IMR-90 (cell line): ENCODE measurements around the gene USF1. TPM values are rescaled to one million over a fixed set of nuclear protein-coding genes. Genes with fewer than 3 reads are reported as not detected.
"Not testable (repeated sequence)": the region's sequence is repeated elsewhere in the genome, so short reads cannot be mapped to it uniquely, and the experiment has no call there.

ENCODE experiments used
- ATAC-seq: fragments of 200-7000 bp; cut with Tn5 transposase; 2 replicates; pipeline ENCODE4 v1.9.1; 2020; ENCODE audit warnings: low read depth, mild to moderate bottlenecking, moderate library complexity
- BruUV-seq: library from RNA; stranded (reverse); fragments of 400-500 nt; replicated peaks from 2 replicates; lab custom pipeline; 2021; lab: Mats Ljungman, UMichigan
- CTCF ChIA-PET: fragments of 300-600 bp; formaldehyde crosslinking; extraction: SDS; loops from one replicate; lab custom pipeline; 2021; ENCODE audit warnings: antibody characterized with exemption; lab: Yijun Ruan, JAX
- POLR2A ChIA-PET: fragments of 300-600 bp; sonication (Branson Sonifier 250); formaldehyde crosslinking; loops from one replicate; lab custom pipeline; 2022; ENCODE audit warnings: antibody characterized with exemption; ENCODE audit not compliant: unreplicated experiment; lab: Charles Lee
- DNase-seq: peaks from one replicate; pipeline ENCODE4 v3.0.0; 2013
- H2AFZ ChIP-seq: replicated peaks from 2 replicates; pipeline ENCODE3; 2013; ENCODE audit warnings: low read length, mild to moderate bottlenecking; ENCODE audit not compliant: poor library complexity
- H2AK5ac ChIP-seq: 2 replicates; pipeline ENCODE4 v1.6.1; 2013; ENCODE audit warnings: low read depth, low read length, inconsistent platforms
- H2AK9ac ChIP-seq: replicated peaks from 2 replicates; pipeline ENCODE3; 2013; ENCODE audit warnings: mild to moderate bottlenecking, low read depth, low read length, moderate library complexity; ENCODE audit not compliant: poor library complexity
- H2BK120ac ChIP-seq: 2 replicates; pipeline ENCODE4 v1.6.1; 2013; ENCODE audit warnings: low read depth, low read length, inconsistent platforms
- H2BK15ac ChIP-seq: 3 replicates; pipeline ENCODE4 v1.6.1; 2013; ENCODE audit warnings: low read depth, low read length, inconsistent platforms
- H2BK20ac ChIP-seq: 2 replicates; pipeline ENCODE4 v1.6.1; 2013; ENCODE audit warnings: low read depth, mild to moderate bottlenecking, inconsistent platforms, low read length, moderate library complexity
- H2BK5ac ChIP-seq: 2 replicates; pipeline ENCODE4 v1.6.1; 2013; ENCODE audit warnings: mild to moderate bottlenecking, low read depth, low read length, inconsistent platforms; ENCODE audit not compliant: poor library complexity, severe bottlenecking
- H3K14ac ChIP-seq: replicated peaks from 2 replicates; pipeline ENCODE4 v1.6.1; 2013; ENCODE audit warnings: low read depth, low read length, inconsistent platforms
- H3K18ac ChIP-seq: 2 replicates; pipeline ENCODE4 v1.6.1; 2013; ENCODE audit warnings: low read depth, low read length, control low read depth
- H3K23ac ChIP-seq: 2 replicates; pipeline ENCODE4 v1.6.1; 2013; ENCODE audit warnings: low read depth, low read length, inconsistent platforms
- H3K27ac ChIP-seq: 2 replicates; pipeline ENCODE4 v1.5.1; 2013; ENCODE audit warnings: mild to moderate bottlenecking, control low read depth, low read length; ENCODE audit not compliant: insufficient read depth
- H3K27me3 ChIP-seq: 2 replicates; pipeline ENCODE4 v1.6.1; 2013; ENCODE audit warnings: low read length; ENCODE audit not compliant: control insufficient read depth, insufficient read depth
- H3K36me3 ChIP-seq: 2 replicates; pipeline ENCODE4 v1.6.1; 2013; ENCODE audit warnings: low read length, mixed read lengths; ENCODE audit not compliant: control insufficient read depth, insufficient read depth
- H3K4ac ChIP-seq: 2 replicates; pipeline ENCODE4 v1.6.1; 2013; ENCODE audit warnings: low read depth, low read length, inconsistent platforms
- H3K4me1 ChIP-seq: 2 replicates; pipeline ENCODE4 v1.6.1; 2013; ENCODE audit warnings: low read length, mixed read lengths; ENCODE audit not compliant: control insufficient read depth, insufficient read depth
- H3K4me2 ChIP-seq: 2 replicates; pipeline ENCODE4 v1.6.1; 2013; ENCODE audit warnings: low read depth, mild to moderate bottlenecking, control low read depth, low read length, moderate library complexity
- H3K4me3 ChIP-seq: 2 replicates; pipeline ENCODE4 v1.5.1; 2013; ENCODE audit warnings: low read depth, mild to moderate bottlenecking, control low read depth, low read length, moderate library complexity; ENCODE audit not compliant: insufficient read depth
- H3K56ac ChIP-seq: 2 replicates; pipeline ENCODE4 v1.6.1; 2013; ENCODE audit warnings: low read length, inconsistent platforms; ENCODE audit not compliant: insufficient read depth; ENCODE audit errors: extremely low read depth
- H3K79me1 ChIP-seq, 2 experiments: 2 replicates each; pipeline ENCODE4 v1.6.1; 2013; ENCODE audit warnings: low read length in 2 of 2, inconsistent platforms in 1 of 2, low read depth in 1 of 2
- H3K9ac ChIP-seq: 2 replicates; pipeline ENCODE4 v1.6.1; 2013; ENCODE audit warnings: low read depth, low read length, control low read depth
- H3K9me1 ChIP-seq: 2 replicates; pipeline ENCODE4 v1.6.1; 2013; ENCODE audit warnings: low read length, inconsistent platforms; ENCODE audit not compliant: insufficient read depth
- H3K9me3 ChIP-seq: 2 replicates; pipeline ENCODE4 v1.6.1; 2013; ENCODE audit warnings: low read length; ENCODE audit not compliant: control insufficient read depth, insufficient read depth
- H4K20me1 ChIP-seq: 2 replicates; pipeline ENCODE4 v1.6.1; 2013; ENCODE audit warnings: low read length, inconsistent platforms; ENCODE audit not compliant: insufficient read depth
- H4K5ac ChIP-seq: 2 replicates; pipeline ENCODE4 v1.6.1; 2013; ENCODE audit warnings: mild to moderate bottlenecking, low read depth, low read length, control low read depth
- H4K8ac ChIP-seq, 2 experiments: 2 replicates each; pipeline ENCODE4 v1.6.1; 2013; ENCODE audit warnings: low read depth in 2 of 2, low read length in 2 of 2, control low read depth in 1 of 2, inconsistent platforms in 1 of 2
- H4K91ac ChIP-seq: 2 replicates; pipeline ENCODE4 v1.6.1; 2013; ENCODE audit warnings: low read depth, low read length, inconsistent platforms; ENCODE audit not compliant: insufficient read depth
- WGBS, 2 experiments: methylation state at CpG; one replicate each; pipeline versions ENCODE4 v1.1.5 to v1.1.7; 2013; ENCODE audit warnings: missing lambda C conversion rate in 2 of 2; ENCODE audit not compliant: insufficient read length in 1 of 2; ENCODE audit errors: extremely low coverage in 2 of 2; 5-methylcytosine and 5-hydroxymethylcytosine counted together
- dilution Hi-C: fragments of 300-500 bp; cut with HindIII; formaldehyde crosslinking; loops from one replicate; pipeline ENCODE4 v1.14.3; 2018; ENCODE audit warnings: low sequenced_read_pairs; ENCODE audit not compliant: unreplicated experiment
- in situ Hi-C: fragments of 300-500 bp; cut with MboI; formaldehyde crosslinking; loops from 3 replicates; pipeline ENCODE4 v1.14.3; 2019; ENCODE audit warnings: low sequenced_read_pairs, inconsistent platforms, mixed read lengths
- intact Hi-C: fragments of 100-400 bp; cut with micrococcal nuclease; formaldehyde crosslinking; loops from 2 replicates; pipeline ENCODE4 v1.10.0; 2022
- microRNA-seq, 2 experiments: library from miRNA; stranded (forward) in 1 of 2; unstranded in 1 of 2; fragments of 10-50 nt in 1 of 2; fragments of <30 nt in 1 of 2; gene quantifications in 1 of 2; microRNA quantifications in 1 of 2; one replicate each; pipeline versions ENCODE3 to v1.1.0; 2013 to 2020; ENCODE audit not compliant: insufficient read depth in 1 of 2, insufficient read length in 1 of 2, unreplicated experiment in 1 of 2
- polyA plus RNA-seq, 3 experiments: library from polyadenylated mRNA; depleted of rRNA; stranded (reverse); fragments of >200 nt; gene quantifications; 2 replicates each; pipeline ENCODE4 v1.2.3, GENCODE V29; 2012; ENCODE audit warnings: low replicate concordance in 1 of 3
- small RNA-seq, 5 experiments: library from RNA; depleted of rRNA; stranded (forward); fragments of <200 nt; gene quantifications; one replicate each; pipeline ENCODE3, GENCODE V24; 2012
- total RNA-seq: library from RNA; depleted of rRNA; stranded (reverse); fragments of >200 nt; gene quantifications from 2 replicates; pipeline ENCODE4 v1.2.3, GENCODE V29; 2012; rRNA removed

The USF1 gene
- total and polyA plus RNA-seq, 2 of the 4 experiments (the other 2 are of a cell fraction), result 37.1 to 78.9 TPM

GRCh38 chr1:160992036-160992435, 53.7 kb downstream of the USF1 start:
- CTCF ChIA-PET, H4K20me1 ChIP-seq, H3K14ac ChIP-seq, H2AFZ ChIP-seq, H3K36me3 ChIP-seq, H3K9me3 ChIP-seq, H3K9ac ChIP-seq, H4K8ac ChIP-seq, DNase-seq, BruUV-seq, H3K4me1 ChIP-seq, H2BK15ac ChIP-seq, H4K5ac ChIP-seq, H2BK120ac ChIP-seq, H3K4ac ChIP-seq, in situ Hi-C loops, H2AK9ac ChIP-seq, ATAC-seq, H3K79me1 ChIP-seq, POLR2A ChIA-PET, H3K27me3 ChIP-seq, H3K4me2 ChIP-seq, H3K18ac ChIP-seq, H3K56ac ChIP-seq, H3K4me3 ChIP-seq, H3K27ac ChIP-seq, dilution Hi-C loops, H3K23ac ChIP-seq, H2BK20ac ChIP-seq, H4K91ac ChIP-seq, H2AK5ac ChIP-seq, H2BK5ac ChIP-seq, H3K9me1 ChIP-seq: not testable (repeated sequence)
- intact Hi-C loops, result loop anchor here (2.0 kb wide), 1 partner anchor 265 kb away; no protein-coding TSS in a partner anchor
- WGBS, 2 experiments, result 60% methylated on average over 1 of the region's 4 CpGs; no CpG with 5 or more reads in 1 of the 2 experiments

Small RNA genes within 50 kb of the gene (microRNA-seq; reads per million reads assigned to microRNA genes)
- gene AL591806.2 (ENCODE audit: insufficient read depth, insufficient read length), result not detected

Small RNA genes within 50 kb of the gene (small RNA-seq; reads per million reads assigned to genes)
- gene AL591806.2, result 0 reads per million in 5 experiments

Other genes with a start within 250 kb of the USF1 start
- gene LY9, start 249.8 kb downstream of the USF1 start, total RNA-seq, result not detected in 2 replicates
- not detected in 2 replicates for gene LY9, start 249.8 kb downstream of the USF1 start, polyA plus RNA-seq (2012; rRNA removed)
- gene CD244, start 183.1 kb downstream of the USF1 start, total RNA-seq, result not detected in 2 replicates
- gene CD244, start 183.1 kb downstream of the USF1 start, polyA plus RNA-seq (2012; rRNA removed), result not detected in 2 replicates
- gene ITLN1, start 160.8 kb downstream of the USF1 start, total RNA-seq, result not detected in 2 replicates
- gene ITLN1, start 160.8 kb downstream of the USF1 start, polyA plus RNA-seq (2012; rRNA removed), result not detected in 2 replicates
- not detected in 2 replicates for gene ITLN2, start 91.2 kb downstream of the USF1 start, total RNA-seq
- not detected in 2 replicates for gene ITLN2, start 91.2 kb downstream of the USF1 start, polyA plus RNA-seq (2012; rRNA removed)
- gene F11R, start 24.8 kb downstream of the USF1 start, total RNA-seq, result 0.83 and 2.2 TPM in 2 replicates
- 0.47 and 0.79 TPM in 2 replicates for gene F11R, start 24.8 kb downstream of the USF1 start, polyA plus RNA-seq (2012; rRNA removed)
- gene TSTD1, start 7.0 kb downstream of the USF1 start, total RNA-seq, result not detected in 2 replicates
- gene TSTD1, start 7.0 kb downstream of the USF1 start, polyA plus RNA-seq (2012; rRNA removed), result 0.21 TPM in 1 of 2 replicates, not detected in the other
- gene ARHGAP30, start 23.9 kb upstream of the USF1 start, total RNA-seq, result not detected in 2 replicates
- 0.02 and 0.03 TPM in 2 replicates for gene ARHGAP30, start 23.9 kb upstream of the USF1 start, polyA plus RNA-seq (2012; rRNA removed)
- gene NECTIN4, start 43.6 kb upstream of the USF1 start, total RNA-seq, result under 0.01 and 0.18 TPM in 2 replicates
- gene NECTIN4, start 43.6 kb upstream of the USF1 start, polyA plus RNA-seq (2012; rRNA removed), result 0.13 and 0.24 TPM in 2 replicates
- 0.18 TPM in 1 of 2 replicates, not detected in the other for gene KLHDC9, start 52.4 kb upstream of the USF1 start, total RNA-seq
- 0.70 and 1.1 TPM in 2 replicates for gene KLHDC9, start 52.4 kb upstream of the USF1 start, polyA plus RNA-seq (2012; rRNA removed)
- 62.4 and 166 TPM in 2 replicates for gene PFDN2, start 72.1 kb upstream of the USF1 start, total RNA-seq
- 179 and 180 TPM in 2 replicates for gene PFDN2, start 72.1 kb upstream of the USF1 start, polyA plus RNA-seq (2012; rRNA removed)
- gene NIT1, start 72.1 kb upstream of the USF1 start, total RNA-seq, result 22.8 TPM in 2 replicates
- gene NIT1, start 72.1 kb upstream of the USF1 start, polyA plus RNA-seq (2012; rRNA removed), result 33.2 and 33.6 TPM in 2 replicates
- gene DEDD, start 86.7 kb upstream of the USF1 start, total RNA-seq, result 35.3 and 47.9 TPM in 2 replicates
- gene DEDD, start 86.7 kb upstream of the USF1 start, polyA plus RNA-seq (2012; rRNA removed), result 40.2 and 47.1 TPM in 2 replicates
- gene UFC1, start 108.0 kb upstream of the USF1 start, total RNA-seq, result 134 and 137 TPM in 2 replicates
- 113 and 140 TPM in 2 replicates for gene UFC1, start 108.0 kb upstream of the USF1 start, polyA plus RNA-seq (2012; rRNA removed)
- gene USP21, start 113.5 kb upstream of the USF1 start, total RNA-seq, result 3.3 and 6.3 TPM in 2 replicates
- gene USP21, start 113.5 kb upstream of the USF1 start, polyA plus RNA-seq (2012; rRNA removed), result 23.8 and 24.7 TPM in 2 replicates
- gene PPOX, start 120.4 kb upstream of the USF1 start, total RNA-seq, result 6.1 TPM in 2 replicates
- 14.3 and 14.8 TPM in 2 replicates for gene PPOX, start 120.4 kb upstream of the USF1 start, polyA plus RNA-seq (2012; rRNA removed)
- 11.4 and 19.9 TPM in 2 replicates for gene B4GALT3, start 131.5 kb upstream of the USF1 start, total RNA-seq
- 36.0 and 41.5 TPM in 2 replicates for gene B4GALT3, start 131.5 kb upstream of the USF1 start, polyA plus RNA-seq (2012; rRNA removed)
- 0.28 and 0.72 TPM in 2 replicates for gene ADAMTS4, start 153.1 kb upstream of the USF1 start, total RNA-seq
- 0.39 and 0.40 TPM in 2 replicates for gene ADAMTS4, start 153.1 kb upstream of the USF1 start, polyA plus RNA-seq (2012; rRNA removed)
- gene NDUFS2, start 156.4 kb upstream of the USF1 start, total RNA-seq, result 85.5 and 122 TPM in 2 replicates
- gene NDUFS2, start 156.4 kb upstream of the USF1 start, polyA plus RNA-seq (2012; rRNA removed), result 101 and 103 TPM in 2 replicates
- not detected in 2 replicates for gene FCER1G, start 169.3 kb upstream of the USF1 start, total RNA-seq
- gene FCER1G, start 169.3 kb upstream of the USF1 start, polyA plus RNA-seq (2012; rRNA removed), result 0.44 and 0.57 TPM in 2 replicates
- not detected in 2 replicates for gene APOA2, start 177.7 kb upstream of the USF1 start, total RNA-seq
- not detected in 2 replicates for gene APOA2, start 177.7 kb upstream of the USF1 start, polyA plus RNA-seq (2012; rRNA removed)
- 11.4 and 12.5 TPM in 2 replicates for gene TOMM40L, start 180.1 kb upstream of the USF1 start, total RNA-seq
- 7.7 and 7.9 TPM in 2 replicates for gene TOMM40L, start 180.1 kb upstream of the USF1 start, polyA plus RNA-seq (2012; rRNA removed)
- not detected in 2 replicates for gene NR1I3, start 192.2 kb upstream of the USF1 start, total RNA-seq
- gene NR1I3, start 192.2 kb upstream of the USF1 start, polyA plus RNA-seq (2012; rRNA removed), result not detected in 2 replicates
- not detected in 2 replicates for gene PCP4L1, start 212.8 kb upstream of the USF1 start, total RNA-seq
- not detected in 2 replicates for gene PCP4L1, start 212.8 kb upstream of the USF1 start, polyA plus RNA-seq (2012; rRNA removed)